ENCODE measurements around the gene CRAMP1.

GRCh38 chr16:1647856-1648255, 35.7 kb downstream of the CRAMP1 start:
- TF ChIP-seq EZH2phosphoT487 (IDR thresholded peaks at IDR 0.05; ENCODE audit: insufficient read depth, low read depth) (no peak), EZH2 (IDR thresholded peaks at IDR 0.05; ENCODE audit: insufficient read depth, poor library complexity, severe bottlenecking) (no peak)

Data from GM23248 (cell line).